Activated CD4-positive, alpha-beta T cell treated with anti-CD3 and anti-CD28 coated beads for 24 hours (primary cell): ENCODE data around the gene ZFP90.
"Not testable (repeated sequence)": the region's sequence is repeated elsewhere in the genome, so short reads cannot be mapped to it uniquely, and the experiment has no call there.

ENCODE experiments used
- DNase-seq, 2 donors: peaks; one replicate each; pipeline ENCODE4 v3.0.0-alpha.2; 2020; ENCODE audit warnings: low read depth in 2 of 2

Gene ZFP90

DNA sequence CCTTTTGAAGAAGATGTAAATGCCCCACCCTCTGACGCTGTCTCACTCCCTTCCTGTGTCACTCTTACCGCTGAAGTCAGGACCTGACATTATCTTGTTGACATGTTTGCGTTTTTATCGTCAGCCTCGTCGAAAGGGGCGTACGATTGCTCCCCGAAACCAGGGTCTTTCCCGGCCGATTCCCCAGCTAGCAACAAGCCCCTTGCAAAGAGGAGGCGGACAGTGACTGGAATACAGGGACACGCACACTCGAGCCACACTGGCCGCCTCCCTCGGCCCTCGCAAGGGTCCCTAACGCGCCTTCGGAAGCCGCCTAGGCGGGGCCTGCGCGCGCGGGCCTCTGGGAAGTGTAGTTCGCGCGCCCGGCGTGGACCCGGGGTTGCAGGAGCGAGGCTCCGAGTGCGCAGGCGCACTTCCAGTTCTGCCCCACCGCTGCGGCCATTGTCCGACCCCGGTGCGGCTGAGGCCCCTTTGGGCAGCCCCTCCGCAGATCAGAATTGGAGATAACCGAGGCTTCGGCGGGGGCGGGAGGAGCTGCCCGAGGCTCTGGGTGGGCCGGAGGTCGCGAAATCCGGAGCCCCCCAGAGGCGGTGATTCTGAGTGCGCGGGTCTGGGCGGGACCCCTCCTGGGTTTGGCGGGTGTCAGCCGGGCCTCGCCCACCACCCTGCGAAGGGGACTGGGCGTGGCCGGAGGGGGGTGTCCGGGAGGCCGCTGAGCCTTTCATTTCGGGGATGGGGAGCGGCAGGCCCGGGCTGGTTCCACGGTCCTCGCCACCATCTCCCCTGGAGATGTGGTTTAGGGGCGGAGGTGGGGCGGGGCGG, at the start of gene ZFP90:
Gene ZFP90 (plus strand): TSS at position 412 of the 822 bp plus-strand sequence. CDS start 502 bp downstream, outside the sequence.
- peak; percentile 74 to 77 for DNase-seq

DNA sequence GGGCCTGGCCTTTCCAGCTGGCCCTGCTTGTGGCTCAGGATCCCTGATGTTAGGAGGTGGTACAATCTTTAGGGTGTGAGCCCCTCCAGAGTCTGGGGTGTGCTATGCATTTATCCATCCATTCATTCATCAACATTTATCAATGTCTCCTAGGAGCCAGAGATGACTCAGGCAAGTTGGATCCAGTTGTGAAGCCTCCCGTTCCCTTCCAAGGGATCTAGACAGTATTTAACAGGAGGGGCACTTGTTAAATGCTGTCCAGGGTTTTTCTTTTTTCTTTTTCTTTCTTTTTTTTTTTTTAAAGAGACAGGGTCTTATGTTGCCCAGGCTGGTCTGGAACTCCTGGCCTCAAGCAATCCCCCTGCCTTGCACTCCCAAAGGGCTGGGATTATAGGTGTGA, 48.7 kb upstream of the ZFP90 start:
- DNase-seq = no peak

DNA sequence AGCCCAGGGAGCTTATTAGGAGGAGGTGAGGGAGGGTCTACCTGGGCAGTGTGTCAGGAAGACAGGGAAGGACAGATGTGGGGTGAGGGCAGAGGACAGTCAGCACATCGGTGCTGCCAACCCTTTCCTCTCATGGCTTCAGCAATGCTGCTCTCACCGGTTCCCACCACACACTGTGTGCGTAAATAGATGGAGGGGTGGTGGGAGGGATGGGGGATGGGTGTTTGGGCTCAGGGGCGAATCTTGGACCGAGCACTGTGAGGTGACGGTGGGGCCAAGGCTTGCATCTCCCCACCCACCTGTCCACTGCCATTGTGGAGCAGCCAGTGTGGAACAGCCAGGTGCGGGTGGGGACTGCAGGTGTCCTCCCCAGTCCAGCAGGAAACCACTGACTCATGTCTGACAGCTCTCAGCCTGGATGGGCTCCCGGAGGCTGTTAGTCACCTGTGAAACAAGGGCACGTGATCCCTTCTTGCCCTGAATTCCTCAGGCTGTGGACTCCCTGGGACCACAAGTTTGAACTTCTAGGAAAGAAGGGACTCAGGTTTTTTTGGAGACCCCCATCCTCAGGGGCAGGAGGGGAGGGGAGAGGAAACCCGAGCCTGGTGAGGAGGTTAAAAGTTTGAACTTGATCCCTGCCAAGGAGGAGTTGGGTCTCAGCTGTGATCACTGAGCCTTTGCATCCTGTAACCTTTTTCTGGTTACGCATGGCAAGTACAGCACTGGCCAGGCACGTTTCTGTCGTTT, 48.1 kb upstream of the ZFP90 start:
- no peak for DNase-seq

DNA sequence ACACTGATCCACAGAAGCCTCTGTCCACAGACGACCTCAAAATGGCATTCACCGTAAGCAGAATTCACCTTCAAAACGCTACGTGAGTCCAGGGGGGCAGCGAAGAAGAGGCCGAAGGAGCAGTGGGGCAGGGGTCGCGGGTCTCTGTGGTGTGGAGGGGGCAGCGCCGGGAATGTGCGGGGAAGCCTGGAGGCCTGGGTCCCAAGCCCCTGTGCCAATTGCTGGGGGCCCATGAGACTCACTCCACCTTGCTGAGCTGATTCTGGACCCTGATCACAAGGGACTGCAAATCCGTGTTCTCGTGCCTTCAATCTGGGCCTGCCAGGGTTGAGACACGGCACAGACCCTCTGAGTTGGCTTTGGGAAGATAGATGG, 47.5 kb upstream of the ZFP90 start:
- no peak for DNase-seq

DNA sequence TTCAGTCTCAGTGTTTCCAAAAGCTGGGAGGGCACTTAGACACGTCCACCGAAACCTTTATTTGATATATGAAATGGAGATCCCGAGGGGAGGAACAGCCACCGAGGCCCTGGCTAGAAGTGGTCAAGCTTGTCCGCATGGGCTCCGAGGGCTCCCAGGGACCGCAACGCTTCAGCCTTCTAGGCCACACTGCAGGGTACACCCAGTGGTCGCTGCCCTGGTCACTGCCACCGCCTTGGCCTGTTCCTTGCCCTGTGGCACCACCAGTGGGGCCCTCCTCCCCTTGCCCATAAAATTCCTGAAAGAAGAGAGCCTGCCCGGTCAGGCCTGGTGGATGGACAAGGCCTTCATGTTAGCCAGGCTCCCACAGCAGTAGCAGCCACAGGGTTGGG, 46.9 kb upstream of the ZFP90 start:
- DNase-seq = no peak

DNA sequence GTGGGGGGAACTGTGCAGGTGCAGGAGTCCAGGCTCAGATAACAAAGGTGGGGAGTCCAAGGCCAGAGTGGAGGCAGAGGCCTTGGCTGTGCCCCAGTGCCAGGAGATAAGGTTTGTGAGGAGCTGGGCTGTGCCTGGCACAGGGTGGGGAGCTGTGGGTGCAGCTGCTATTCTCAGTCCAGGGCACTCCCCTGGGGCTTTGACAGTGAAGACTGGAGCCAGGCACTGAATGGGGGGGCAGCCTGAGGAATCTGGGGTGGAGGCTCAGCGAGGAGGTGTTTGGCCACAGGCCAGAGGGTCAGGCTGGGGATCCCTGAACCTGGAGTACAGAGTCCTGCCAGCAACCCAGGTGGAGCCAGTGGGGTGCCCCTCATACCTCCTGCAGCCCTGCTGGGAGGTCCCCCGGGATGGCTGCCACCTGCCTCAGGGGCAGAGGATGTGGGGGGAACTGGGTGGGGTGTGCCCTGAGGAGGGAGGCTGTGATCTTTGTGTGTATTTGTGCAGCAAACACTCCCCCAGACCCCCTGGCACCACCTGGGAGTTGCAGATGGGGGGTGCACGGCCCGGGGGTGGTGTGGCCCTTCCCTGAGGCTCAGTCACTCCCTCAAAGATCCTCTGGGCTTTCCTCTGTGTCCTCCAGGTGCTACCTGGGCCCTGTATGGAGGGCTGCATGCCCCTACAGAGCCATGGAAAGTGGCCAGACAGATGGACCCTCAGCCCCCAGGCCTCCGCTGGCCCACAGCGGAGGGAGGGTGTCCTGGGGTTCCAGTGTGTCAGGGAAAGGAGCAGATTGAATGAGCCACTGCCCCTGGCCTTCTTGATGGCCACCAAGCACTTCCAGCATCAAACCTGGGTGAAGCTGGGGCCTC, 46.3 kb upstream of the ZFP90 start:
- no peak for DNase-seq

DNA sequence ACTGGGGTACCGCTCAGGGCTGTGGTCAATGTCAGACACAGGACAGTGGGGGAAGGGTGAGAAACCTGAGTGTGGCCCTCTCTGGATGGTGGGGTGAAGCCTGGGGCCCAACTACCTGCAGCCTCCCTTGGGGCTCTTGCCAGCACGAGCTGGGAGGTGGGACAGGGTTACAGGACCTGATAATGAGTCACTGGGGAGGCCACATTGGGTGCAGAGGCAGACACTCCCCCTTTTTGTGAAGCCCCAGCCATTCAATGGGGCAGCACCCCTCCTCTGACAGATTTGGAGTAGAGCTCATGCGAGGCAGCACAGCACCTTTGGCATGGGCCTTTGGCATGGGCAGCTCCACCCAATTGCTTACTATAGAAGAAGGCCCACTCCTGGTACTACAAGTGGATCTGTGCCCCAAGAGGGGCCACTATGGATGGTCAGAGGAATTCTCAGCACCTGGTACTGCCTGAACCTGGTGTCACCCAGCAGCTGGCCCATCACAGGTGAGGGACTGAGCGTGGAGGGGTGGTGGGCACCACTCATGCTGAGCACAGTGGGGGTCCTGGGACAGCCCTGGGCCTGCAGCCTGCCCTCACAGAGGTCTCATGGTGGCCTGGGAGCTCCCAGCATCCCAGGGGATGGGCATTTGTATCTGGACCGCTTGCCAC, 45.5 kb upstream of the ZFP90 start:
- no peak for DNase-seq

DNA sequence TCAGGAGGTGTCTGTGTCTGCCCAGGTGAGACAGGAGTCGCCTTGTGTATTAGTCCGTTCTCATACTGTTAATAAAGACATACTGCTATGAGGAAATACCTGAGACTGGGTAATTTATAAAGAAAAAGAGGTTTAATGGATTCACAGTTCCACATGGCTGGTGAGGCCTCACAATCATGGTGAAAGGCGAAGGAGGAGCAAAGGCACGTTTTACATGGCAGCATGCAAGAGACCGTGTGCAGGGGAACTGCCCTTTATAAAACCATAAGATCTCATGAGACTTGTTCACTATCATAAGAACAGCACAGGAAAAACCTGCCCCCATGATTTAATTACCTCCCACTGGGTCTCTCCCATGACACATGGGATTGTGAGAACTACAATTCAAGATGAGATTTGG, 44.8 kb upstream of the ZFP90 start:
- DNase-seq = not testable (repeated sequence)

DNA sequence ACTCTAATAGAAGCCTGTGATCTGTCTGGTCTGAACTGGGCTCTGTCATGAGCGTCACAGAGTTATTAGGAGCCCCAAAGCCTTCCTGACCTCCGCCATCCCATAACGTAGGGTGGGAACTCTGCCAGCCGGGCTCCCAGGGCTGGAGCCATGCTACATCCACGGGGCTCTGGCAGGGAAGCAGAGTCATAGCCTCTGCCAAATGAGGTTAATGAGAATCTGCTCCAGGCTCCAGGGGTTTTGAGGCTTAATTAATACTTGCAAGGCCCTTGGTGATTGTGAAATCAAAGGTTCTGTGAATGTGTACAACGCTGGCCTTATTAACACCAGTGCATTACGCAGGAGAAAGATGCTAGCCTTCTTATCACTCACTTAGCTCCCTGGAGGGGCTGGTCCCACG, 42.4 kb upstream of the ZFP90 start:
- DNase-seq = no peak

DNA sequence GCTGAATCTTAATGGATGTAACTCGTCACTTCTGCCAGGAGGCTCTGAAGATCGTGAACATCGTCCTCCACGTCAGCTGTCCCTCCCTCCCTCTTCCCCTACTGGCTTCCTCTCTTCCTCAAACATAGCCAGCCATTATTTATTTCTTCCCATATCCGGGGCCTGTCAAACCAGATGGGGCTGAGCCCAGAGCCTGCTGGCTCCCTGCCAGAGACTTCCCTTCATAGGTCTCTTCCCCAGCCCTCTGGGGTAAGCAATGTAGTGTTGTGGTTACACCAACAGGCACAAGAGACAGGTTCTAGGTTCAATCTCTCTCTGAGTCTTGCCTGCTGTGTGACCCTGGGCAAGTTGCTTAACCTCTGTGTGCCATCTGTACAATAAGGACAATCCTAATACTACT, 40.1 kb upstream of the ZFP90 start:
- DNase-seq = no peak

DNA sequence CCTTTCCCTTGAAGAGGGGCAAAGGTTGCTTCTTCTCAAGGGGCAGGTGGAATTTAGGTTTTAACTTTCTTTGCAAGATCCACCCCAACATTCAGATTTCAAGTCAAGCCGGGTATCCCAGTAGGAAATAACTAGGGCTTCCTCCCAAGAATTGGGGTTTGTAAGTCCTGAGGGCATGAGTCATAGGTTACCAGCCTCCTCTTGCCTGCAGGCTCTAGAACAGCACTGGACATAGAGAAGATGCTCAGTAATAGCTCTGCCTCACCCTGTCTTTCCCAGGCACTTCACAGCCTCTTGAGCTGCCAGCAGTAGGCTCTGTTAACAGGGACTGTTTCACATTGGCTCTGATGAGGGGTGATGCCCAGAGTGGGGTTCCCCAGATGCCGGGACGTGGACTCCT, 35.8 kb upstream of the ZFP90 start:
- DNase-seq = no peak

DNA sequence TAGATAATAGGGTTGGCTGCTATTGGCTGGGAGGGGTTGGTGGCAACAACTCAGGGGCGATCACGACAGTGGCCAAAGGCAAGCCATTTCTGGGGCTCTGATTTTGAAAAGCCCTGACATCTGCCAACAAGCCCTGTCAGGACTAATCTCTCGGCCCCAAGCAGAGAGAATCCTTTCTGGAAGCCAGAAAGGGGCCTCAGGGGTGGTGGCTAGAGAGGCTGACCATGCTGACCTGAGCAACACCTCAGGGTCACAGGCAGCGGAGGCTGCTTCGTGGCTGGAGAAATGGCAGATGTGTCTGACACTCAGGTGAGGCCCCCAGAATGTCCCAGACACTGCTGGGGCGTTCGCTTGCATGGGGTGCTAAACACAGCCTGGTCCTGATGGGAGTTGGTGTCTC, 35.0 kb upstream of the ZFP90 start:
- no peak for DNase-seq

DNA sequence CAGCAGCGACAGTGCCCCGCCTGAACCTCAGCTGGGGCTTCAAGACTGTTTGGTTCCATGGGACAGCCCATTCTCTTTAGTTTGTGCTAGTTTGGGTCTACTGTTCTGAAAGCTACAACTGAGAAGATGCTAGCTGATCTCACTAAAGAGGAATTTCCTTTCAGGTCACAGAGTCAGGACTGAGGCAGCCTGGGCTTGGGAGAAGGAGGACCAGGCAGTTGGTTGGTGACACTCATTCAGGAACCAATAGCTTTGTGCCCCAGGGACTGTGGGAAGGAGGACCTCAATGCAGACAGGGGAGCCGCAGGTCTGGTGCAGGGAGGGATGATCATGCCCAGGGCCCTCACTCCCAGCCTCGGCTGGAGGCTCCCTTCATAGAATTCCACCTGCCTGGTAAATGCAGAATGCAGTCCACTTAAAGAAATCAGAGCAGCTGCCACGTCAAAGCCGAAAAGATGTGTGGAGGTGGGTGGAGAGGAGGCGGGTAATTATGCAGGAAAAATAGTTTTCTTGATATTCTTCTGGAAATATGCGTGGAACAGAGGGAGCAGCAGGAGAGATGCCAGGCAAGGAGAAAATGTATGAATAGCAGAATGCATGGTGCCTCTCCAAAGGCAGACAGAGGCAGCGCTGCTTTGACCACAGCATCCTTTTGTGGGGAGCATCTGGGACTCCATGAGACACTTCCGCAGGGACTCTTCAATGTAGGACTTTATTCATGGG, 32.6 kb upstream of the ZFP90 start:
- no peak for DNase-seq

DNA sequence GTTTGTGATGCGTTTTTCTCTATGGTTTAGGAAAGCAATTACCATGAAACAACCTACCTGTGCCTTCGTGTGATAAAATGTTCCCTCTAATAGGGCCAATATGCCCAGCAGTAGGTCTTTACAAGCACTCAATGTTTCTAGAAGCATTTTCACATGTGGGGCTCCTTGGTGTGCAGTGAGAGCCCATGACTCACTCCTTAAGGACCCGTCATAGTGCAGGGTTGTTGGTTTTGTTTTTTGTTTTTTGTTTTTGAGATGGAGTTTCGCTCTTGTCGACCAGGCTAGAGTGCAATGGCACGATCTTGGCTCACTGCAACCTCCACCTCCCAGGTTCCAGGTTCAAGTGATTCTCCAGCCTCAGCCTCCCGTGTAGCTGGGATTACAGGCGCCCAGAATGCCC, 31.1 kb upstream of the ZFP90 start:
- DNase-seq = no peak

DNA sequence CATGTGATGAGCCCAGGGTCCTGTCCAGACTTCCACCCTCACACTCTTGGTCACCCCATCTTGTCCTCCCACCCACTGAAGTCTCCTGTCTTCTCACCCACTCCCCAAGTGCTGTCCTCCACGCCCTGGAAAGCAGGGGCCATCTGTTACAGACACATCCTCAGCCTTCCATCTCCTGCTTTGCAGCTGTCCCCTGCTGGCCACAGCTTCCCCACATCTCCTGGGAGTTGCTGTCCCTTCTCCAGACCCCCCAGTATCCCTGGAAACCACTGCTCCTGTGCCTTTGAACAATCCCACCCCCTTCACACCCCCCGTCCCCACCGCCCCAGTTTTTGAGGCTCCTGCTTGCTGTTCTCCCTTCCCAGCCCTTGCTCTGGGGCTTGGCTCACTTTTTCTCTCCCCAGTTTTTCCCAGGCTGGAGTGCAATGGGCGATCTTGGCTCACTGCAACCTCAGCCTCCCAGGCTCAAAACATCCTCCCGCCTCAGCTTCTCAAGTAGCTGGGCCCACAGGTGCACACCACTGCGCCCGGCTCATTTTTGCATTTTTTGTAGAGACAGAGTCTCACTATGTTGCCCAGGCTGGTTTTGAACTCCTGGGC, 30.4 kb upstream of the ZFP90 start:
- no peak for DNase-seq

DNA sequence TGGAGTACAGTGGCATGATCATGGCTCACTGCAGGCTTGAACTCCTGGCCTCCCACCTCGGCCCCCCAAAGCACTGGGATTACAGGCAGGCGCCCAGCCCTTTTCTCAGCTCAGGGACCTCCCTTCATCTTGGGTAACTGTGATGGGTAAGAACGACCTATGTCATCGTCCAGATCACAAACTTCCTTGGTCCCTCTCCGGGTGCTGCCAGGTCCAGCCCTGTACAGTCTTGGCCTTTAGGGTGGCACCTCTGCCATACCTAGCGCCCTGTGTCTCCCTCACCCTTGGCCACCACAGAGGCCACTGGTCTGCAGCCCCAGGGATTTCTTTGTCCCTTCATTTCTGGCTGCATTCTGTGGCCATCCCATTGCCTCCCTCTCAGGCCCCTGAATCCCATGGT, 29.7 kb upstream of the ZFP90 start:
- DNase-seq = no peak

DNA sequence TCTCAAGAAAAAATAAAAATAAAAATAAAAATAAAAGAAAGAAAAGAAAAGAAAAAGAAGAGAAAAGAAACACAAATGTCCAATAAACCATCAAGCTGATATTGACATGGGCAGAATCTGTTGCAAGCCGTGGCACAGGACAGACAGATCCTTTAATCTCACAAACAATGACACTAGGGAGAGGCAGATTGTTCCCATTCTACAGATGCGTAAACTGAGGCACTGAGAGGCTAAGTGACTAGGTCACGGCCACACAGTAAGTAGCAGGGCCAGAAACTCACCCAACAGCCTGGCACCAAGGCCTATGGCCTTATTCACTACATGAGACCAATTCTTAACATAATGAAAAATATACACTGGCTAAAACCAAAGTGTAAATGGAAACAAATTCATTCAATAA, 28.3 kb upstream of the ZFP90 start:
- no peak for DNase-seq

DNA sequence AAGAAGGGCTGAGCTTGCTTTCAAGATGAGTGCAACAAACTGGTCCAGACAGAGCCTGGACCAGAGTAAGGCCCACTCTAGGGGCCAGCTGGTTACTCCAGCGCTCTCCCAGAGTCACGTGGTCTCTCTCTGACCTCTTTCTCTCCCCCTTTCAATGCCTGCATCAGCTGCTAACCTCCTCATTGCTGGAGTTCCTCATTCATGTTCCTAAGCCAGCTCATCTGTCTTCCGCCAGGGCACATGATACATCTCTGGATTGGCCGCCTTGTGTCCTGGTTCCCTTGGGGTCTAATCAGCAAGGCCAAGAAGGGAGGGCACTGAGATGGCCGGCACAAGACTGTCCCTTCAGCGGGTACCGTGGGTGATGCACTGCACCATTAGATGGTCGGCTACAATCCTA, 26.9 kb upstream of the ZFP90 start:
- DNase-seq = no peak

DNA sequence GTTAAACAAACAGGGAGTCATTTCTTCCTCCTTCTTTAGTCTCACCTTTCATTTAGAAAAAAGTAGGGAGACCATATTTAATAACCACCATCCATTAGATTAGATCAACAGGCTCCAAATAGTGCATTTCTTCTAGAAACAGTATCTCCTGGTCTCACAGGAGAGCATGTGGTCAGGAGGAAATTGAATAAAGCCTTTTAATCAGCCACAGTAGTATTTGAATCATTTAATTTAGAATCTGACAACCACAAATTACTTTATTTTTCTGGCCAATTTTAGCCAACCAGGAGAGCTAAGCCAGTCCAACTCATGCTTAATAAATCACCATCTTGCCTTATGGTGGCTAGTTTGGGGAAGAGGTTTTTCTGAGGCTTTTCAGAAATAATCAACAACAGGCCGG, 26.3 kb upstream of the ZFP90 start:
- no peak for DNase-seq

DNA sequence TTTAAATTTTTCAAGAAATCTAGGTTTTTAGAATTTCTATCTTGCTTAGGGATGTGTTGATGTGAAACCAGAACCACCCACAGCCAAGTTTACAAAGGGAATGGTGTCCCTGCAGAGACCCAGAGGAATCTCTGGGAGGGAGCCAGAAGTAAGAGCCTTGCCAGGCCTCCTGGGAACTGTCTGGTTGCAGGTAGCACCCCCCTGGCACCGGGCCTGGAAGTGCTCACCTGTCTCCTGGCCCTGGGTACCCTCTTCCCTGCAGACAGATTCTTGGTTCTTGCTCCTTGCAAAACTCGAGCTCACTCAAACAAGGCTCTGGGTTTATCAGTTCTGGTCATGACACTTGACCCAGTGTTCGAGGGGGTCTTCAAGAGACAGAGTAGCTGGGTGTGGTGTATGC, 24.6 kb upstream of the ZFP90 start:
- no peak for DNase-seq
